ENCODE data around the gene GRID2. TPM values are rescaled to one million over a fixed set of nuclear protein-coding genes. Genes with fewer than 3 reads are reported as not detected.

The GRID2 gene
- total and polyA plus RNA-seq, 10 of the 15 experiments (the other 5 are each of a cell fraction or from before 2014, with no cell fraction given): not detected

- ATAC-seq (no peak), DNase-seq (ENCODE audit: low read depth, low spot score) (no peak), FAIRE-seq (no peak)
- no peak overlapping the region for H2AFZ ChIP-seq (ENCODE audit: control insufficient read depth, low read depth, low read length)
- no peak overlapping the region for H3K4me2 ChIP-seq (ENCODE audit: control insufficient read depth, insufficient read depth)
- CTCF ChIA-PET: no interaction called here
- POLR2A ChIA-PET: no interaction called here
- intact Hi-C loops (cut with micrococcal nuclease; ENCODE audit: unreplicated experiment) (no loop called here), in situ Hi-C loops (cut with MboI) (no loop called here)
- 0% methylated on average over 1 of the region's 1 CpG for WGBS (ENCODE audit: insufficient coverage, insufficient replicate concordance, low lambda C conversion rate, missing lambda C conversion rate)
- H3K4me3 ChIP-seq: no peak overlapping the region
- no peaks in the 10 kb centered on the region for H3K36me3 ChIP-seq (ENCODE audit: control insufficient read depth in 2 of 2, insufficient read depth in 2 of 2, low read length in 1 of 2)
- no peak overlapping the region for H3K9ac ChIP-seq (ENCODE audit: control insufficient read depth, insufficient read depth, low read length)
- H3K9me3 ChIP-seq (replicated peaks; ENCODE audit: control insufficient read depth, insufficient read depth, low read length): no peaks in the 10 kb centered on the region
- SMC1A ChIA-PET (ENCODE audit: uncharacterized antibody, unreplicated experiment): no interaction called here
- no peaks in the 10 kb centered on the region for H3K79me2 ChIP-seq (ENCODE audit: control insufficient read depth, insufficient read depth, low read length)
- RAD21 ChIA-PET (ENCODE audit: unreplicated experiment): no interaction called here
- no TSS peak for BruUV-seq (replicated peaks)
- no peaks in the 10 kb centered on the region for H3K27me3 ChIP-seq (replicated peaks in 1 of 2; ENCODE audit: control insufficient read depth in 2 of 2, insufficient read depth in 2 of 2, low read length in 1 of 2)
- no peak overlapping the region for H3K27ac ChIP-seq (ENCODE audit: control insufficient read depth, insufficient read depth)
- no peaks in the 10 kb centered on the region for H4K20me1 ChIP-seq (ENCODE audit: control insufficient read depth, insufficient read depth)
- no peaks in the 10 kb centered on the region for H3K4me1 ChIP-seq (ENCODE audit: control insufficient read depth, insufficient read depth, low read length)
- no peak for TF ChIP-seq PML (IDR thresholded peaks at IDR 0.05; ENCODE audit: low read length)
- no peak for TF ChIP-seq PRDM15 (CRISPR knock-in tag; IDR thresholded peaks at IDR 0.05)
- no peak for TF ChIP-seq TCF7 (IDR thresholded peaks at IDR 0.05; ENCODE audit: borderline replicate concordance)
- no peak for TF ChIP-seq CTCF (IDR thresholded peaks at IDR 0.05 in 2 of 3, conservative IDR thresholded peaks at IDR 0.05 in 1 of 3; ENCODE audit: control insufficient read depth in 2 of 3, extremely low read depth in 1 of 3, insufficient read depth in 1 of 3, low read depth in 3 of 3, low read length in 3 of 3)
- TF ChIP-seq ZNF592 (IDR thresholded peaks at IDR 0.05): no peak
- TF ChIP-seq BRCA1 (IDR thresholded peaks at IDR 0.05; ENCODE audit: low read depth, low read length): no peak
- TF ChIP-seq GATAD2B (conservative IDR thresholded peaks at IDR 0.05; ENCODE audit: low read depth): no peak
- TF ChIP-seq JUND (IDR thresholded peaks at IDR 0.05; ENCODE audit: low read depth, low read length): no peak
- TF ChIP-seq FOXK2 (IDR thresholded peaks at IDR 0.05): no peak
- TF ChIP-seq ZBTB11 (CRISPR knock-in tag; IDR thresholded peaks at IDR 0.05): no peak
These were observed 375.4 kb downstream of the GRID2 start for GRCh38 chr4:92679149-92679548.

All from GM12878 (cell line).